Stimulated activated CD8-positive, alpha-beta memory T cell treated with anti-CD3 and anti-CD28 coated beads, Interleukin-4, amount 100 ng/mL, for 24 hours (primary cell): ENCODE measurements around the gene LDLR.
"Not testable (repeated sequence)": the region's sequence is repeated elsewhere in the genome, so short reads cannot be mapped to it uniquely, and the experiment has no call there.

Source experiments
- DNase-seq: peaks from one replicate; pipeline ENCODE4 v3.0.0-alpha.2; 2020; ENCODE audit warnings: low read depth

LDLR gene

GRCh38 chr19:11174336-11174735 lies 85.1 kb downstream of the LDLR start:
- DNase-seq: no peak

GRCh38 chr19:11175920-11176319 lies 86.7 kb downstream of the LDLR start:
- DNase-seq: no peak

- no peak for DNase-seq
Observed at GRCh38 chr19:11176466-11177193, 87.4 kb downstream of the LDLR start.

- no peak for DNase-seq
Observed at GRCh38 chr19:11177592-11177991, 88.3 kb downstream of the LDLR start.

GRCh38 chr19:11179145-11179465 lies 89.8 kb downstream of the LDLR start:
- not testable (repeated sequence) for DNase-seq

- no peak for DNase-seq
Observed at GRCh38 chr19:11179716-11180297, 90.5 kb downstream of the LDLR start.

- DNase-seq: no peak
Observed at GRCh38 chr19:11180346-11180745, 91.1 kb downstream of the LDLR start.

- not testable (repeated sequence) for DNase-seq
Observed at GRCh38 chr19:11180975-11181374, 91.7 kb downstream of the LDLR start.

- no peak for DNase-seq
Observed at GRCh38 chr19:11181488-11181887, 92.2 kb downstream of the LDLR start.
